Right lobe of liver (tissue), 6 donors: ENCODE results near the gene APH1B. TPM values are rescaled to one million over a fixed set of nuclear protein-coding genes. Genes with fewer than 3 reads are reported as not detected.
"Not testable (repeated sequence)": the region's sequence is repeated elsewhere in the genome, so short reads cannot be mapped to it uniquely, and the experiment has no call there.

Experiments
- ATAC-seq, 4 donors: fragments of 200-7000 bp; cut with Tn5 transposase; one replicate each; pipeline ENCODE4 v1.9.1; 2020; ENCODE audit warnings: mild to moderate bottlenecking in 4 of 4, moderate library complexity in 4 of 4
- DNase-seq, 3 donors: peaks; one replicate each; pipeline ENCODE4 v3.0.0-alpha.2; 2020
- H3K27ac ChIP-seq, 3 donors: fragments of 200-600 bp; one replicate each; pipeline ENCODE4 v1.8.0; 2022
- H3K27me3 ChIP-seq, 2 donors: fragments of 200-600 bp; one replicate each; pipeline ENCODE4 v1.8.0; 2022
- H3K36me3 ChIP-seq, 4 donors: fragments of 200-600 bp; sonication (generic) in 1 of 4; one replicate each; pipeline versions ENCODE4 v1.5.1 to v1.8.0; 2017 to 2022; ENCODE audit warnings: control low read depth in 1 of 4
- H3K4me1 ChIP-seq, 4 donors: fragments of 200-600 bp; sonication (generic) in 1 of 4; one replicate each; pipeline versions ENCODE4 v1.5.1 to v1.8.0; 2017 to 2022; ENCODE audit warnings: control low read depth in 1 of 4
- H3K4me3 ChIP-seq, 3 donors: fragments of 200-600 bp; one replicate each; pipeline ENCODE4 v1.8.0; 2022
- H3K9me3 ChIP-seq, 4 donors: fragments of 200-600 bp; sonication (generic) in 1 of 4; one replicate each; pipeline versions ENCODE4 v1.5.1 to v1.8.0; 2017 to 2022; ENCODE audit warnings: control low read depth in 1 of 4
- POLR2A ChIP-seq: fragments of 450-650 bp; IDR thresholded peaks from one replicate; pipeline ENCODE4 v1.6.1; 2017; ENCODE audit warnings: antibody characterized with exemption, mild to moderate bottlenecking
- WGBS: methylation state at CpG from one replicate; pipeline ENCODE4 v1.1.6; 2018; ENCODE audit warnings: low coverage, low lambda C conversion rate; ENCODE audit not compliant: insufficient coverage; ENCODE audit errors: missing lambda C conversion rate; 5-methylcytosine and 5-hydroxymethylcytosine counted together
- intact Hi-C, 2 donors: fragments of 100-400 bp; cut with DNase I; formaldehyde crosslinking; loops; one replicate each; pipeline versions ENCODE4 v1.11.2 to v1.14.1; 2022
- total RNA-seq, 6 experiments: library from RNA; depleted of rRNA in 2 of 6; stranded (reverse); fragments of >200 nt in 2 of 6; fragmentation: NEBNext Ultra II Directional in 3 of 6; extraction: Animal tissue kit (Norgen Biotek cat#: 25700) in 3 of 6; gene quantifications; one replicate each; pipeline versions ENCODE4 v1.1.0 to v1.2.4, GENCODE V29; 2016 to 2023
- TF ChIP-seq, protein P1 (sequence below), 4 donors: fragments of 200-600 bp in 3 of 4; fragments of 450-650 bp in 1 of 4; IDR thresholded peaks; one replicate each; pipeline versions ENCODE4 v1.5.1 to v1.8.0; 2016 to 2022; ENCODE audit warnings: antibody characterized with exemption in 4 of 4, mild to moderate bottlenecking in 2 of 4
- donor health status: DM: no; HTN: yes; CAD: no.
- donor health status: DM: no; HTN: no; CAD: no.
- donor health status: DM: no; HTN: no; CAD: no.
- donor health status: DM: no; HTN: yes; CAD: no.
- donor health status: DM: no; HTN: yes; CAD: no.

Gene APH1B
- total RNA-seq, 6 experiments from 2014 or later: 2.2 to 7.4 (median 4.7) TPM

DNA sequence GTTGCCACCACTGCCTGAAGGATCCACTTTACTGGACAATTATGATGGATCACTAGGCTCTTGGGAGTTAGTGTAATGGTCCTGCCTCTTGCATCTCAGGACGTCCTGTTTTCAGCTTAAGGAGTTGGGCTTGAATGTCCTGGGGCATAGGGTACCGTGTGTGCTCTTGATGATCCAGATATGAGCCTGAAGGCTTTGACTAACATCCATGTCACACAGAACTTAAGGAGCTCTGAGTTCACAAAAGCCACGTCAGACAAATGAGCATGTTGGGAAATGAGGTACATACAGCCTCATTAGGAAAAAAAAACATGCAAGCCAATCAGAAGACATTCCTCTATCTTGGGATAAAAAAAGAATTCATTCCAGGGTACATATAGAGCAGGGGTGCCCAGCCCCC lies 63.5 kb downstream of the APH1B start:
- no peak for DNase-seq
- H3K27ac ChIP-seq: no peak overlapping the region
- H3K36me3 ChIP-seq: no peaks in the 10 kb centered on the region
- H3K27me3 ChIP-seq: no peaks in the 10 kb centered on the region
- TF ChIP-seq, protein P1, sequence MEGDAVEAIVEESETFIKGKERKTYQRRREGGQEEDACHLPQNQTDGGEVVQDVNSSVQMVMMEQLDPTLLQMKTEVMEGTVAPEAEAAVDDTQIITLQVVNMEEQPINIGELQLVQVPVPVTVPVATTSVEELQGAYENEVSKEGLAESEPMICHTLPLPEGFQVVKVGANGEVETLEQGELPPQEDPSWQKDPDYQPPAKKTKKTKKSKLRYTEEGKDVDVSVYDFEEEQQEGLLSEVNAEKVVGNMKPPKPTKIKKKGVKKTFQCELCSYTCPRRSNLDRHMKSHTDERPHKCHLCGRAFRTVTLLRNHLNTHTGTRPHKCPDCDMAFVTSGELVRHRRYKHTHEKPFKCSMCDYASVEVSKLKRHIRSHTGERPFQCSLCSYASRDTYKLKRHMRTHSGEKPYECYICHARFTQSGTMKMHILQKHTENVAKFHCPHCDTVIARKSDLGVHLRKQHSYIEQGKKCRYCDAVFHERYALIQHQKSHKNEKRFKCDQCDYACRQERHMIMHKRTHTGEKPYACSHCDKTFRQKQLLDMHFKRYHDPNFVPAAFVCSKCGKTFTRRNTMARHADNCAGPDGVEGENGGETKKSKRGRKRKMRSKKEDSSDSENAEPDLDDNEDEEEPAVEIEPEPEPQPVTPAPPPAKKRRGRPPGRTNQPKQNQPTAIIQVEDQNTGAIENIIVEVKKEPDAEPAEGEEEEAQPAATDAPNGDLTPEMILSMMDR (IDR thresholded peaks at IDR 0.05): no peak
- TF ChIP-seq POLR2A: no peak
- peaks cover 0 to 16% (median 0%) of the 10 kb centered on the region in 4 donors for H3K4me1 ChIP-seq
- WGBS: 93% methylated on average over 2 of the region's 3 CpGs
- ATAC-seq: no peak
- no peaks in the 10 kb centered on the region for H3K9me3 ChIP-seq
- no peak overlapping the region for H3K4me3 ChIP-seq
- intact Hi-C loops: no loop called here

DNA sequence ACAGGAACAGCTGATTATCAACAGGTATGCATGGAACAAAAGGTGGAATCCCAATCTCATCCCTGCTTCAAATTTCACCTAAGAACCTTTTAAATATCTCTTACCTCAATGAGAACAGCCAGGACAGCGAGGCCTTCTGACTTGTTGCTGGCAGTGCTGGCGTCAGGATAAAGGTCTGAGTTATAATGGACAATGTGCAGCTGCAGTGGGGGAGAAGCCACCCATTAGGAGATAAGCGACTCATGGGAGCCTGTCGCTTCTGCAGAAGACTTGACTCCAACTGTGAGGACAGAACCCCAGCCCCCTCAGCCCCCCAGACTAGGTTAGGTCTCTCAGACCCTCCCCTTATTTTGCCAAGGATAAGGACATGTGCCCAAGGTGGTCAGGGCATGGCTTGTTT lies 64.5 kb downstream of the APH1B start:
- Histone ChIP-seq H3K27me3 (no peaks in the 10 kb centered on the region), H3K9me3 (no peaks in the 10 kb centered on the region), H3K27ac (no peak overlapping the region), H3K4me3 (no peak overlapping the region), H3K4me1 (peaks cover 0 to 16% (median 0%) of the 10 kb centered on the region in 4 donors), H3K36me3 (no peaks in the 10 kb centered on the region)
- TF ChIP-seq POLR2A: no peak
- TF ChIP-seq, protein P1 (IDR thresholded peaks at IDR 0.05): no peak
- DNase-seq (no peak), ATAC-seq (no peak)
- 100% methylated on average over 1 of the region's 4 CpGs for WGBS
- intact Hi-C loops: no loop called here

DNA sequence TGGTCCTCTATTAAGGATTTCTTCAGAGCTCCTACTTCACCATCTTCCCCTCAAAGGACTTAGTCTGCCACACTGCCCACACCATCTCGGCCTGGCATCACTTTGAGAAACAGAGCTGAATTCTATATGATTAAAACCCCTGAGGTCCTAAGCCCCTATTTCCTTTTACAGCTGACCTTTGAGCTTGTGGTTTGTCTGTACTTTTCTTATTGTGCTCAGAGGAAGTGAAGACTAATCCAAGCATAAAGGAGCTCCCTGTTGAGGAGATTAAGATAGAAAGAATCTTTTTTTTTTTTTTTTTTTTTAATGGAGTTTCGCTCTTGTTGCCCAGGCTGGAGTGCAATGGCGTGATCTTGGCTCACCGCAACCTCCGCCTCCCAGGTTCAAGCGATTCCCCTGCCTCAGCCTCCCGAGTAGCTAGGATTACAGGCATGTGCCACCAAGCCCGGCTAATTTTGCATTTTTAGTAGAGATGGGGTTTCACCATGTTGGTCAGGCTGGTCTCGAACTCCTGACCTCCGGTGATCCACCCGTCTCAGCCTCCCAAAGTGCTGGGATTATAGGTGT lies 65.7 kb downstream of the APH1B start:
- H3K36me3 ChIP-seq, DNase-seq, H3K27ac ChIP-seq, H3K9me3 ChIP-seq, intact Hi-C loops, H3K4me3 ChIP-seq, ATAC-seq, H3K27me3 ChIP-seq: not testable (repeated sequence)
- H3K4me1 ChIP-seq: peaks cover 0 to 16% (median 0%) of the 10 kb centered on the region in 4 donors
- WGBS: 77% methylated on average over 3 of the region's 11 CpGs

- H3K27ac ChIP-seq: no peak overlapping the region
- ATAC-seq: no peak
Observed at GRCh38 chr15:63344731-63345390, 67.5 kb downstream of the APH1B start.

DNA sequence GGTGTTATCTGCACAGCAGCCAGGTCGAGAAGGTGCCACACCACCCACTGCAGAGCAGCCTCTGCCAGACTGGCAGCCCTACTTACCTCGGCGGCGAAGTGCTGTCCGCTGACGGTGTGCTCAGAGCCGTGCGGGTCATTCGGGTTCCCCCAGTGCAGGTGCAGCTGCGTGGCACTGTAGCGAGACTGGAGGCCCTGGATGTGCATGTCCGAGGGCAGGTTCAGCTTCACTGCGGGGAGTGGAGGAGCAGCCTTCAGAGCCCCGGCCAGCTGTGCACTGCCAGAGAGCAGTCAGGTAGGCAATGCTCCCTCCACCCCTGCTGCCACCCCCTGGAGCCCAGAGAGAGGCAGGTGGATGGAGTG lies 68.0 kb downstream of the APH1B start:
- no CpG with 5 or more reads among the region's 14 CpGs for WGBS
- TF ChIP-seq, protein P1 (IDR thresholded peaks at IDR 0.05): no peak
- TF ChIP-seq POLR2A: no peak
- intact Hi-C loops: no loop called here
- no peaks in the 10 kb centered on the region for H3K36me3 ChIP-seq
- H3K27me3 ChIP-seq: no peaks in the 10 kb centered on the region
- H3K4me3 ChIP-seq: no peak overlapping the region
- H3K4me1 ChIP-seq: peaks cover 0 to 9% (median 0%) of the 10 kb centered on the region in 4 donors
- no peaks in the 10 kb centered on the region for H3K9me3 ChIP-seq
- no peak for DNase-seq
- H3K27ac ChIP-seq: no peak overlapping the region
- ATAC-seq: no peak

More at GRCh38 chr15:63344731-63345390, 67.5 kb downstream of the APH1B start:
- no peaks in the 10 kb centered on the region for H3K36me3 ChIP-seq
- WGBS: 87% methylated on average over 4 of the region's 5 CpGs
- intact Hi-C loops: no loop called here
- TF ChIP-seq, protein P1 (IDR thresholded peaks at IDR 0.05): no peak
- TF ChIP-seq POLR2A: no peak
- no peaks in the 10 kb centered on the region for H3K27me3 ChIP-seq
- H3K9me3 ChIP-seq: no peaks in the 10 kb centered on the region
- peaks cover 0 to 14% (median 0%) of the 10 kb centered on the region in 4 donors for H3K4me1 ChIP-seq
- no peak for DNase-seq
- no peak overlapping the region for H3K4me3 ChIP-seq
